ENCODE results near the gene HOXA13.

Gene HOXA13

DNA sequence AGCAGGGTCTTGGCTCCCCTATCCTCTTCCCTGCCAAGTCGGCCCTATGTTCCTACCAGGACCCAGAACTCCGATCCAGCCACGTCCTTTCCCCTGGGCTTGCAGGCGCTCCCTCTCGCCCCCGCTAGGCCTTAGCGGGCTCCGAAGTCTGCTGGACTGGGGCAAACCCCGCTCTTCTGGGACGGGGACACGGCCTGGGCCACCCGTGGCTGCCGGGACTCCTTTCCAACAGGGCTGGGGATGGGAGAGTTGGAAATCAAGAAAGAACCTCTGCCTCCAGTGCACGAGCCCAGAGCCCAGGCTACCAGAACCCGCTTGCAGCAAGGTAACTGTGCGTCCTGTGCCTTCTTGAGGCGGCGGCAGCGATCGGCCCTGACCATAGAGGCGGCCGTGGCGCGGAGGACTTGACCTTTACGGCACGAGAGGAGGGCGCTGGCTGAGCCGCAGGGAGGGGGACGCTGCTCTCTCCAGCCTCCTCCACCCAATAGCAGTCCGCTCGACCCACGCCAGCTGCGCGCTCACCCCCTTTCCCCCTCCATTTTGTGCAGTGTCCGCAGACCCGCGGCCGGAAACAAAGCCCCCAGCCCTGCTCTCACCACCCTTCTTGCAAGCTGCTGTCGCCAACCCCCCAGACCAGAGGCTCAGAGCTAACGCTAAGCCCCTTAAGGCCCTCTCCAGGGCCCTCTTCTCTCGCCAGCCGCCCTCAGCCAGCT is 7.9 kb downstream of the HOXA13 start:
- no peak for DNase-seq

DNA sequence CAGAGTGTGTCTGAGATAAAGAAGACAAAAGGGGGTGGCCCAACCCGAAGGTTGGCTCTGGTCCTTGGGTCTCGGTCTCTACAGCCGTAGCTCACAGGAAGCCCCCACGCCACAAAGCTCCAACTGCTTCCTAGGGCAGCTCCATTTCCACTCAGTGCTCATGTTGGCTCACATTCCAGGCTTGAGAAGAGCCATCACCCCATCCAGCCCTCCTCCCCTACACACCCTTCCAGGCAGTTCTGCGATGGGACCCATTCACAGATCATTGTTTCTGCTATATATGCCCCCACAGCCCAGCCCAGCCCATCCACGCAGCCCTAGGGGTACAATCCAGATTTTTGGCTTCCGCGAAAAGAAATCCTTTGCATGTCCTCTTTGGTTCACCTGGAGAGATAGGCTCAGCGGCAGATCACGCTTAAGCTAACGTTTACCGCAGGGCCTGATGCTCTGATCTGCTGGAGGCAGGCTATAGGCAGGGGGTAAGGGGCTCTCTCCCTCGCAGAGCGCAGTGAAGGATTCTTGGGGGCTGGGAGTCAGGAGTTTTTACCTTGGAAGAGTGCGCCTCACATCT is 8.6 kb downstream of the HOXA13 start:
- no peak for DNase-seq

DNA sequence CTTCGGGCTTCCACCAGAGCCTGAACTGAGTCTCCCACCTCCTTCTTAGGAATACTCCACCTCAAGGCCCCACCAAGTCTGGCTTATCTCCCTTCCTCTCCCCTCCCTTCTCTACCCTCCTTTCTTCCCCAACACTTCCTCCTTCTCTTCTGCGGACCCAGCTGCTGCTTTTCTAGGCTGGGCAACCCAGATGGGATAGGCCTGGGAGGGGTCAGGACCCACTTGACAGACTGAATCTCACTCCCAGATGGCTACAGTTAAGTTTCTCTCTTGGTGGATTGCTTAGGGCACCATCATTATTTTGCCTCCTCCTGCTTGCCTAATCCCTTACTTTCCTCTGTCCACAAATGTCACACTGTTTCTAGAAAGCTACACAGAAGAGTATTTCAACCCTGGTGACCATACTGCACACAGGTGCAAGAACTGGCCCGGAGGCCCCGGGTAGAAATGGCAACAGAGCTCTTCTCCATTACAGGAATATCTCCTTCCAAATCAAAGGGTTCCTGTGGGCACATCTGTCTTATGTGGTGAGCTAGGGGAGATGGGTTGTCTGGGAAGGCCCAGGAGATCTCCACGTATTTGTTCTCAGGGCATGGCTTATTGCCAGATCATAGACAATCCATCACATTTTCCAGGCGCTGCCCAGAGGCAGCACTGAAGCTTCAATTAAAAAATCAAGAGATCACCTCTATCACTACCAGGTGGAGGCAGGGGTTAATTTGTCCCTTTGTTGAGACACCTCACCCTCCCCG is 9.7 kb downstream of the HOXA13 start:
- no peak for DNase-seq

DNA sequence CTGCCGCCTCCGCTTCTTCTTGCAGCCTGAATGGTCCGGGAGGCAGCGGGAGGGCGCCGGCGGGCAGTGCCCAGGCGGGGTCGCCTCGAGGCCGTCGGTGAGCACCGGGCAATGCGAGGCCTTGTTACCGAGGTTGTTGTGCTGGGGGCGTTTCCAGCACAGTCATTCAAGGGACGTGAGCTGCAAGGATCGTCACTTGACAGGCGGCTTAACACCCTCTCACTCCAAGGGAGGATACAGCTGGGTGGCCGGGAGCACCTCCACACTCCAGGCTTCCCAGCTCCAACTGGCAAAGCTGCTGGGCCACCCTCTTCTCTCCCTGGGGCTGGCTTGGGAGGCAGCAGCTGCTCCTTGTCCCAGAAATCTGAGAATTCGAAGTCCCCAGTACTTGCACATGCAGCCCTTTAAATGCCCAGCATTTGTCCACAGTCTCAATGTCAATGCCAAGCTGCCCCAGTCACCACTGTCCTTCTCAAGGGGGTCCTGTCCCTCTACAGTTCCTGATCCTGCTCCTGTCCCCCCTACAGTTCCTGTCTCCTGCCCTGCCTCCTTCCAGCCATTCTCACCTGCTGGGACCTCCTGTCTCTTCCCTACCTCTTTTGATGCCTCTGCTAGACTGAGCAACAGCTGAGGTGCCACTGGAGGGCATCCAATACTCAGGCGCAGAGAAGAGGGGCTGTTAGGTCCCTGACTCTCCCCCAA is 10.4 kb downstream of the HOXA13 start:
- no peak for DNase-seq

DNA sequence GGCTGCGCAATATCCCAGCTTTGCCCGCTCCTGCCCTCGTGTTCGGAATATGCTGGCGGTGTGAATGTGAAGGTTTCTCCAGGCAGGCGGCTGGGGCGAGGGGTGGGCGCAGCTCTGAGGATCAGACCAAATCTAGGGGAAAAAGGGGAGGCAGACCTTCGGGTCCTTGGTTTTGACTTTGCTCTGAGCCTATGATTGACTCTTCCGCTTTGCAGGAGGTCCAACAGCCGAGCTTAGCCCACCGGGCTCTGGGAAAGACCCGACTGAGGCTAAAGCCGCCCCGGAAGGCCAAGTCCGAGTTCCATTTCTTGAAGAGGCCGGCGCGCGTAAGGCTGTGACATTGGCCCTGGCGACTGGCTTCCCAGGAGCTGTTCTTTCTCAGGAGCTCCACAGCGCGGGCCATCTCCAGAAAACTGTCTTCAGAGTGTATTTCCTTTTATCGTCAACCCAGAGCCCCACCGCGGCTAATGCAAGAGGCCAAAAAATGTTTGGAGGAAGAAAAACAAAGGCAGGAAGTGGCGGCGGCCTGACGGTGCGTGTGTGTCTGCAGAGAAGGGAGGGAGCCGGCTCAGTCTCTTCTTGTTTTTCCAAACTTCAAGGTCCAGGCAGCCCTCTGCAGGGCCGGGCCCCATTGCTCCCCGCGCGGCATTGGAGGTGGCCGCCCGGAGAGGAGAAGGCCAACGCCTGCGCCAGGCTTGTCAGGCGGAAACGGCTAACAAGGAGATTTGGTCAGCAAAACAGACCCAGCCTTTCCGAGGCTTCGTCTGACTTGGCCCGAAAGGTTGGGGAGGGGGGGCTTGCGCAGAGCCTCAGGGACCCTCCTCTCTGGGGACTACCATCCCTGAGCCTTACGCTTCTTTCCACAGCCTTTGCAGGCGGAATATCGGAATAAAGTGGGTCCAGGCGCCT is 11.3 kb downstream of the HOXA13 start:
- no peak for DNase-seq

DNA sequence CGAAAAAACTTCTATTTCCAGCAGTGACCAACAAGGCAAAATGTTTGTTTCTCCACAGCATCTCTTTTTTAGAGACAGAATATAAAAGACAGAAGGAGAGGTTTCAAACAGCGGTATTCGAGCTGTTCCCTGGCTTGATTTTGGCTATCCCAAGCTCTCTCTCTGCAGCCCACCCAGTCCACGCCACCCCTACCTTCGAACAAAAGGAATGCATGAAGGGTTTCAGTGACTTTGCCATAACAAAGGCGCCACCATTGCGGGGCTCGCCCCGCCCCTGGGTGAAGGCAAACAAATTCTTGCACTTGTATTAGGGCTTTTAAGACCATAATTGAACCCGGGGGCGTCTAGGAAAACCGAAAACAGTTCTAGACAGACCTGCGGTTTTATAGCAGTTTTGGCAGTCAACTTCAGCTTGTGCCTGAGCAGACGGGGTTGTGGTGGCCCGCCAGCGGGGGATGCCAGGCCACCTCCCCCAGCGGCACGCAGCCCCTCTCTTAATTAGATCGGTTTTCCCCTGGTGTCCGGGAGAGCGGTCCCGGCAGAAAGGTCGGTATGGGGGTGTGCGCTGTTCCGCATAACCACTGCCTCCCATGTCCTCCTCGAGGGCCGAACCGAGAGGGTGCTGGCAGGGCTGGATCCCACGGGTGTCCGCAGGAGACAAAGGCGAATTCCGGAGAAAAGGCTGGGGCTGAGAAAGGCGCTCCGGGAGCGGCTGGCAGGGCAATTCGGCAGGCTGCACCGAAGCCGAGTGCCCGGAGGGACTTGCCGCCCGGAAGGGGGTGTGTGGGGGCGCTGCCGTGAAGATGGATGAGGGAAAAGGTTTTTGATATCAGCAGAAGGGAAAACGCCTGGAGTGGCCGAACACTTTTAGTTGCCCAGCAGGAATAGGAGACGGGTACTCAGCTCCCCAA is 12.2 kb downstream of the HOXA13 start:
- DNase-seq: no peak

DNA sequence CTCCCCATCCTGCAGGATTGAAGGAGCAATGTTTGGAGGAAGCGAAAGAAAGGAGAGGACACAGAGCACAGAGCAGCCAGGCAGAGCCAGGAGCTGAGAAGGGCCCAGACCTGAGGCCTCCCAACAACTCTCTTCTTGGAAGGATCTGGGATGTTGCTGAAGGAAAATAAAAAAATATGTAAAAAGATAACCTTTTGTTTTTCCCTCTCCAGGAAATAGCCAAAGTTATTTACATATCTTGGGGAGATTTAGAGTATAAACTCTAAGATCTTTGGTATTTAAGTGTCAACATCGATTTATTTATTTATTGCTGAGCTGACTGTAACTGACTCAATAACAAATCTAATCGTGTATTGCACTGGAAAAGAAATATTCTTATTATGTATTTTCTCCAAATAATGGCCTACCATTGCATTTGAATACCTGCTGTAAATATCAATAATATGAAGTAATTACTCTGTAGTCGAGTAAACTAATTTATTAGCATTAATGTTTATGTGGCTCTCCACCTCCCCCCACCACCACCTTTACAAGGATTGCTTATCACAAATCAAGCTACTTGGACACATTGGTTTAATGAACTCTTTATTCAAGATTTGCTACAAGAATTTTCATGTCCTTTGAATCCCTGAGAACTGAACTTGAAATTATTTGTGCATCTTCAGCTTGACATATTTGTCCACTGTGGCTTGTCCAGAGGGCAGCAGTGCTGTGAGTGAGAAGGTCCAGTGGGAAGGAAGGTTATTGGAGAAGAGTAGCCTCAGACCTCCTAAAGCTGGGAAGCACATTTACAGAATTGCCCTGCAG is 13.0 kb downstream of the HOXA13 start:
- no peak for DNase-seq

DNA sequence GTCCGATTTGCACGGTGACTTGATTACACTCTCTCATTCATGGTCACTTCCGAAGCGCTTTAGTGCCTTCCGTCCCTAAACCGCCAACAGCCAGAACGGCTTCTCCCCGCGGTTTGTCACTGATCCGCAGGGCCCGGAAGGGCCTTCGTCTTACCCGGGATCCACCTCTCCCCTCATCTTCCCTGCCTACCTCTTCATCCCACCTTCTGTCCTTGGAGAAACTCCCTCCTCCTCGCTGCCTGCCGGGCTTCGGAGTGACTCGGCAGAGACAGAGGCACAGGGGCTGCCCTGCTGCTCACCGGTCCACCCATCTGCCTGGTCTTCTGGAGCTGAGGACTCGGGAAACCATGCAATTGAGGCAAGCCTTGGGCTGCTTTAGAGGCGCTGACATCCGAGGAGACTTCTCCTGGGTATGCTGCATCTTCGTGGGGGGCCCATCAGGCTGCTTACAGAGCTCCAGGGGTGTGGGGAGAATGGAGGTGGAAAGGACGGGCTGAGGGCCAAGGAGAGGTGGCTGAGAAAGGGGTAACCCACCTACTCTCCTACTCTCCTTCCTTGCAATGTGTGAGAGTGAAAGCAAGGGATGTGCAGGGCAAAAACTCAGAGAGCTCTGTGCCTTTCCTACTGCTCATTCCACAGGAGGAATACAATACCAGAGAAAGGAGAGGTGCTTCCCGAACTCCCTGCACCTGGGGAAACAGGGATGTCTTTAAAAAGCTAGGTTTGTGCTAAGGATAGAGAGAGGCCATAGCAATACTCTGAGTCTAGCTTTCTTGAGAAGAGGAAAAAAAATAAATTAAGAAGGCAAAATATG is 13.8 kb downstream of the HOXA13 start:
- DNase-seq: no peak

DNA sequence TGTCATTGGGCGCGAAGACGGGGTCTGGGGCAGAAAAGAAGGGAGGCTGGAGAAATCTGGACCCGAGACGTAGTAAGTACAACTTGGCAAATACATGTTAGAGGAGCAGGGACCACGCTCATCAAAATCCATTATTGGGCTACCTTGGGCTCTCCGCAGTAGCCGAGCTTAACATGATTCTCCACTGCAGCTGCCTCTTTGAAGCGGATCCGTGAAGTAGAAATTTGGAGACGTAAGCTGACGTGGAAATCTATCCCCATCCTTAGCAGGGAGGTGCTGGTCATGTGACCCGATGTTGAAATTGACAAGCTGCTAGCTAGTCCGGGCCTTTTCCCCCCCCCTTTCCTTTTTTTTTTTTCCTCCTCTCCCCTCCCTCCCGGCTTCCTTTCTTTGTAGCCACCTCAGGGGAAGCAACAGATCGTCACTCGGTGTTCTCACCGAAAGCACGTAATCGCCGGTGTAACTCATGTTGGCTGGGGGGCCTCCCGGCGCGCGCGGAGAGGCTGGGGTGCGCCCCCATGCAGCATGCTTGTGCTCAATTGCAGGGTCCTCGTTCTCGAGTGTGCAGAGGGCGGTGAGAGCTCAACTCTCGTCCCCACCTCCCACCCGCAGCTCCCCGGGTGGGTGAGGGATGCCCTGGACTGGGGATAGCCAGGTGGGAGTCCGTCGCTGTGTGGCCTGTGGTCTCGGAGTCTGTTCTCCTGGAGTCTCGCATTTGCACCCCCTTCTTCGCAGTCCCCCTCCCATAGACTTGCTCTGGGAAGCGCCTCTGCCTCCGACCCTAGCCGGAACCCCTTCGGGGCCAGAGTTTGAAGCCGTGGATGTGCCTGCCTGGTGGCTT is 14.7 kb downstream of the HOXA13 start, which contains the start of gene HOXA11:
Gene HOXA11, minus strand, starts transcription at position 220 of the 841 bp plus-strand sequence. Its CDS starts 88 bp downstream, at position 132.
- no peak for DNase-seq

DNA sequence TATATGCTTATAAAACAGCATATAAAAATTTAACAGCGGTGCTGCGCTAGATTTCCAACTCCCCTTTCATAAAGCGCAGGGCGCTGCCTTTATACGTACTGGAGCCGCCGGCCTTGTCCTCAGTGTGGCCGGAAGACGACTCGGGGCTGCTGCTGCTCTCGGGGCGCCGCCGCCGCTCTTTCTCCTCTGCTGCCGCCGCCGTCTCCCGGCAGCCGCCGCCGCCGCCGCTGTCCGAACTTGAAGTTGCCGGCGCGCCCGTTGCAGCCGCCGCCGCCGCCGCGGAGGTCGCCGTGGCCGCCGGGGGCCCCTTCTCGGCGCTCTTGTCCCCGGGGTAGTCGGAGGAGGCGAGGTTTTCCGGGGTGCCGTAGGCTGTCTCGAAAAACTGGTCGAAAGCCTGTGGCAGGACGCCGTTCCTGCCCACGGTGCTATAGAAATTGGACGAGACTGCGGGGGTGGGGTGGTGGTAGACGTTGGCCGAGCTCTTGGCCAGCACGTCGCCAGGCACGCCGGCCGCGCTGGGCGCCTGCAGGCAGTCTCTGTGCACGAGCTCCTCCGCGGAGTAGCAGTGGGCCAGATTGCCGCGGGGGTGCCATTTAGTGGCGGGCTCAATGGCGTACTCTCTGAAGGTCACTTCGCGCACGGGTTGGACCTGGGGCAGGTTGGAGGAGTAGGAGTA is 15.4 kb downstream of the HOXA13 start:
- DNase-seq: no peak

DNA sequence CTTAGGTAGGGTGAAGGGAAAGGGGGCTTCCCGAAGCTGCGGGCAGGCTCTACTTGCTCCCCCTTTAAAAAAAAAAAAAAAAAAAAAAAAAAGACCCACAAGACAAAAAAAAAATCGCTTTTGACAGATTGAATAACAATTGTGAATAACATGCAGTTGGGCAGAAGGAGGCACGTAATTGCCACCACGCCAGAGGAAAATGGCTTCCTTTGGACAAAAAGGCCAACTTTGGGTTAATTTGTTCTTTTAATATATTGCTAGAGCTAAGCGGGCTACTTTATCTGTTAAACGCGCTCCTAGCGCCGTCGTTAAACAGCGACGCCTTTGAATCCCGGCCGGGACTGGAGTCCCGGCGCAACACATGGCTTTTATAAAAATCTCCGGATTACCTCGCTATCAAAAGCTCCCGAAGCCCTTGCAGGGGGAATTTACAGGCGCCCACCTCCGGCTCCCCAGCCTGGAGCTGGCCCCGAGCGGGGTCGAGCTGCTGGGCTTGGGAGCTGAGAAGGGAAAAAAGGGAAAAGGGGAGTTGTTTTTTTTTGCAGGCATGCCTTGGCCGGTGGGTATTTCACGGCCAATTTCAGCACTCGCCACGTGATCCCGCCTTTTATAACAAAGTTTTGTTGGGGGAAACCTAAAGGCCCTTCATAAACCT is 16.1 kb downstream of the HOXA13 start:
- no peak for DNase-seq

DNA sequence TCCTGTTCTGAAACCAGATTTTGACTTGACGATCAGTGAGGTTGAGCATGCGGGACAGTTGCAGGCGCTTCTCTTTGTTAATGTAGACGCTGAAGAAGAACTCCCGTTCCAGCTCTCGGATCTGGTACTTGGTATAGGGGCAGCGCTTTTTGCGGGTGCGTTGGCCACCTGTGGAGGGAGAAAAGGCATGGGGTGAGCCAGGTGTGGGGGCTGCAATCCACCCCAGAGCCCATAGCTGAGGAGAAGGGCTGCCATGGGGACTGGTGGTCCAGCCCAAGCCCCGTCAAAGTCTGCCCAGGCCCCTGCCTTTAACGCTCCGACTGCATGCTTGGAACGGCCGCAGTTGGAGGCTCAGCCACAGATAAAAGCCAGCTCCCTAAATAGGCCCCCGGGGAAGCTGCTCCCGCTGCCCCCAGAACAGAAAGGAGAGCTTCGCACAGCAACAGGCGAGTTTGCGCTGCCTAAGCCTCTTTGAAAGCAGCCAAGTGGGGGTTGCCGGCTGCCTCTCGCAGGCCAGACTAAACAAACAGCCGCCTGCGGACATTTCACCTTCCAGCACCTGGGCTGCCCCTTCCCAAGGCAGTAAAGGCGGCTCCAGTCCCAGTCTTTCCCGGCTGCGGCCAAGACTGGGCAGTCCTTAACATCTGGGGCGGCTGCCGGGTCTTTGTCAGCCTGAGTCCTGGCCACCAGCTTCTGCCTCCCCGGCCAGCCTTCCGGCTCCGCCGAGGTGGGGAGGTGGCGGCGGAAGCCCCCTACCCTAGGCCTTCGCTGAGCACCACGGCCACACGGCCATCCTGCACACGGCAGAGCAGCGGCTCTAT is 16.8 kb downstream of the HOXA13 start:
- no peak for DNase-seq

DNA sequence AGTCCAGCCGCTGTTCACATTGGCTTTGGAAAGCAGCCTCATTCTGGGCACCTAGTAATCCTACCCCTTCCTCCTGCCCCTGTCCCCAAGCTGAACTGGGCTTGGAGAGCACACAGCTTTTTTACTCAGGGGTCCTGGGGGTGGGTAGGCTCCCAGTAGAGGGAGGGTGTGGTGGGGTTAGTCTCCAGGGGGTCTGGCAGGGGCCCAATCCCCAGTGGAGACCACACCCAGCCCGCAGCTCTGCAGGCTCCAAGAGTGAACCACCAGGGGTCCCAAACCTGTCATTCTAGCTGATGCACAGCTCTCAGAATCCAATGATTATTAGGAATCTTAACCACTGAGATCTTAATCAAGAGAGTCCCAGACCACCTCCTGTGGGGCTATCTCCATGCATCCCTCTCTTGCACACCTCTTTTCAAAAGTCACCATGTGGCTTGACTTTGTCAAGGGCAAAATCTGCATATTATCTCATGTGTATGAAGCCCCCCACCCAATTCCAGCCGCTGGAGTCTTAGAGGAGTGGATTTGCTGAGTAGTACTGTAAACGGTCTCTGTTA is 17.5 kb downstream of the HOXA13 start:
- DNase-seq: no peak

DNA sequence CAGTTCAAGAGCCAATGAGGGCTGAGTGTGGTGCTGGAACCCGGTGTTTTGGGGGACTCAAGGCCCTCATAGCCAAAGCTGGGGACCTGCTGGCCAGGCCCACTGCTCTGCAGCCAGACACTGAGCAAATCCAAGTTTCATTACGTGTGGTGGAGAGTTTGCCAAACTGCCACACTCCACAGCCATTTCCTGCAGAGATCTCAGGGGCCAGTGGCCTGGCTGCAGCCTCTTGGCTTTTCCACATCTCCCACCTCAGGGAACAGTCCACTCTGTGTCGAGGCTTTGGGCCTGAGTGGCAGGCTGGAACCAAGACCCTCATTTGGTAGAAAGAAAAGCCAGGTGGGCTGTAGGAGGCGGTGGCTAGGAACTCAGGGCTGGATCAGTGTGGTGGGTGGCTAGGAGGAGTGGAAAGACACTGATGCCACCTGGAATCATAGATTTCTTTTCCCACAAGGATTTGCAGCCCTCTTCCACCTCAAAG is 18.1 kb downstream of the HOXA13 start:
- DNase-seq: no peak

DNA sequence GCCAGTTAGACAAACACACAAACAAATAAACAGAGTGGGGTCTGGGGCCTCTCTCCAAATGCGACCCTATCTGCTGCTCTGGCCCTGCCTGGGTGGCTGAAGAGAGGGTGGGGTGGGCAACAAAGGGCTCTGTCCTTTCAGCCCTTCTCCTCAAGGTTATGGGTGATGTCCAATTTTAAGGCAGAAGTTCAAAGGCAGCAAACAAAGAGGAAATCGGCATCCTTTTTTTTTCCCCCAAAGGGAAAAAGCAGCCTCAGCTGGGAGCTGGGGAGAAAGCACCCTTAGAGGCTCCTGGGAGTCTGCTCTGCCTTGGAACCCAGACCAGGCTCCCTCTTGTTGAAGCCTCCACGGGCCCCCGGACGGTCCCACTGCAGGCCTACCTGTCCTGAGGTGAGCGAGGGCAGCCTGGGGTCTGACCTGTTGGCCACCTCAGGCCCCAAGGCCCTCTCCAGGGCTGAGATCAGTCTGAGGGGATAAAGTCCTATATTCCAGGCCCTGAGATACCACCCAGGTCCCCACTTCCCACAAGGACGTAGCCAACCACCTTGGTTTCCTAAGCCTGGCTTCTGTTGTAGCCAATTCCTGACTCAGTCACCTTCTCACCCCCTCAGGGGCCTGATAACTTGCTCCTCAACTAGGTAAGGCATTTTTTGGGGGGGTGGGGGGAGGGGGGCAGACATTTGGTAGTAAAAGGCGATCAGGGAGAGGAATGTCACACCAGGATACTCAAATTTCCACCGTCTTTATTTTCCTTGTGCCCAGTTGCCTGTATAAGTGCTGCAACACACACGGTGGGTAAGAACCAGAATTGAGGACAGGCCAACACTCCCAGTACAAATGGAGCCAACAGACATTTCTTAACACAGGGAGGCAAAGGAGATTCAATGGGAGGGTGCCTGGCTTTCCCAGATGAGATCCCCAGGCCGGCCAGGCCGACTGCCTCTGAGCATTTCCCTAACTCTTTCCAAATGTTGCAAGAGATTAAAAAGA is 19.2 kb downstream of the HOXA13 start:
- DNase-seq: no peak
